ENCODE measurements around the gene C12orf56.
"Not testable (repeated sequence)": the region's sequence is repeated elsewhere in the genome, so short reads cannot be mapped to it uniquely, and the experiment has no call there.

C12orf56 gene

GRCh38 chr12:64389154-64389553 is 1.4 kb downstream of the C12orf56 start:
- no peak overlapping the region for H3K4me3 ChIP-seq (ENCODE audit: low read depth, low read length)
- DNase-seq (ENCODE audit: low read depth) = no peak
- no peak for TF ChIP-seq CTCF (IDR thresholded peaks at IDR 0.05; ENCODE audit: low read depth, low read length, missing control alignments)

GRCh38 chr12:64387197-64387816 is 3.3 kb downstream of the C12orf56 start:
- H3K4me3 ChIP-seq (ENCODE audit: low read depth, low read length) = no peak overlapping the region
- TF ChIP-seq CTCF (IDR thresholded peaks at IDR 0.05; ENCODE audit: low read depth, low read length, missing control alignments) = no peak
- DNase-seq (ENCODE audit: low read depth) = no peak

- no peak overlapping the region for H3K4me3 ChIP-seq (ENCODE audit: low read depth, low read length)
- no peak for DNase-seq (ENCODE audit: low read depth)
- no peak for TF ChIP-seq CTCF (IDR thresholded peaks at IDR 0.05; ENCODE audit: low read depth, low read length, missing control alignments)
These were observed 5.1 kb downstream of the C12orf56 start for GRCh38 chr12:64385468-64385867.

GRCh38 chr12:64385019-64385418 is 5.5 kb downstream of the C12orf56 start:
- no peak for TF ChIP-seq CTCF (IDR thresholded peaks at IDR 0.05; ENCODE audit: low read depth, low read length, missing control alignments)
- no peak overlapping the region for H3K4me3 ChIP-seq (ENCODE audit: low read depth, low read length)
- DNase-seq (ENCODE audit: low read depth) = no peak

- H3K4me3 ChIP-seq (ENCODE audit: low read depth, low read length) = no peak overlapping the region
- DNase-seq (ENCODE audit: low read depth) = no peak
- no peak for TF ChIP-seq CTCF (IDR thresholded peaks at IDR 0.05; ENCODE audit: low read depth, low read length, missing control alignments)
These were observed 6.9 kb downstream of the C12orf56 start for GRCh38 chr12:64383675-64384074.

- no peak for DNase-seq (ENCODE audit: low read depth)
- no peak for TF ChIP-seq CTCF (IDR thresholded peaks at IDR 0.05; ENCODE audit: low read depth, low read length, missing control alignments)
- no peak overlapping the region for H3K4me3 ChIP-seq (ENCODE audit: low read depth, low read length)
These were observed 27.7 kb downstream of the C12orf56 start for GRCh38 chr12:64362721-64363305.

- H3K4me3 ChIP-seq (ENCODE audit: low read depth, low read length); DNase-seq (ENCODE audit: low read depth): not testable (repeated sequence)
These were observed 29.4 kb downstream of the C12orf56 start for GRCh38 chr12:64361173-64361572.

- DNase-seq (ENCODE audit: low read depth) = not testable (repeated sequence)
These were observed 34.3 kb downstream of the C12orf56 start for GRCh38 chr12:64356209-64356608.

More at GRCh38 chr12:64356209-64356608, 34.3 kb downstream of the C12orf56 start:
- not testable (repeated sequence) for H3K4me3 ChIP-seq (ENCODE audit: low read depth, low read length)
